WTC11 (cell line): ENCODE measurements around the gene TEKTIP1. TPM values are rescaled to one million over a fixed set of nuclear protein-coding genes. Genes with fewer than 3 reads are reported as not detected.

Source experiments
- ATAC-seq: fragments of 200-7000 bp; cut with Tn5 transposase; 2 replicates; pipeline ENCODE4 v1.10.0; 2021; ENCODE audit warnings: mild to moderate bottlenecking, moderate library complexity
- CTCF ChIA-PET: fragments of 300-600 bp; sonication (Branson Sonifier 250); formaldehyde crosslinking; loops from one replicate; lab custom pipeline; 2021; ENCODE audit warnings: antibody characterized with exemption; lab: Charles Lee
- POLR2A ChIA-PET: fragments of 350-600 bp; sonication (Branson Sonifier 250); formaldehyde crosslinking; loops from one replicate; lab custom pipeline; 2021; ENCODE audit warnings: antibody characterized with exemption; lab: Charles Lee
- DNase-seq: peaks from one replicate; pipeline ENCODE4 v3.0.0; 2021; ENCODE audit warnings: low spot score
- H3K27ac Mint-ChIP-seq: 2 replicates; pipeline ENCODE4 v1.8.0; 2021; ENCODE audit warnings: mixed read lengths
- H3K27me3 Mint-ChIP-seq: 2 replicates; pipeline ENCODE4 v1.8.0; 2021; ENCODE audit warnings: low read depth, mild to moderate bottlenecking, moderate library complexity, mixed read lengths
- H3K36me3 Mint-ChIP-seq: 2 replicates; pipeline ENCODE4 v1.8.0; 2021; ENCODE audit warnings: mixed read lengths
- H3K4me1 Mint-ChIP-seq: 2 replicates; pipeline ENCODE4 v1.8.0; 2022; ENCODE audit warnings: mixed read lengths
- H3K4me3 Mint-ChIP-seq: 2 replicates; pipeline ENCODE4 v1.8.0; 2021; ENCODE audit warnings: mild to moderate bottlenecking, moderate library complexity, mixed read lengths
- H3K9me3 Mint-ChIP-seq: 2 replicates; pipeline ENCODE4 v1.8.0; 2021; ENCODE audit warnings: mixed read lengths
- AR ChIP-seq: fragments of 250-450 bp; sonication (Bioruptor Pico); IDR thresholded peaks from 2 replicates; pipeline ENCODE4 v1.9.0; 2021; ENCODE audit warnings: mild to moderate bottlenecking
- CREB1 ChIP-seq: sonication (generic); formaldehyde crosslinking; IDR thresholded peaks from 2 replicates; pipeline ENCODE4 v1.8.0; 2023; ENCODE audit warnings: mild to moderate bottlenecking, missing genetic modification reagents
- ELF4 ChIP-seq: sonication (generic); formaldehyde crosslinking; IDR thresholded peaks from 2 replicates; pipeline ENCODE4 v1.8.1; 2022; ENCODE audit warnings: low read depth, mild to moderate bottlenecking, moderate library complexity, missing genetic modification reagents
- FOXP1 ChIP-seq: sonication (generic); formaldehyde crosslinking; IDR thresholded peaks from 2 replicates; pipeline ENCODE4 v1.8.0; 2022; ENCODE audit warnings: missing genetic modification reagents, mild to moderate bottlenecking, moderate library complexity, borderline replicate concordance
- GTF2I ChIP-seq: fragments of 250-450 bp; sonication (Bioruptor Pico); conservative IDR thresholded peaks from 2 replicates; pipeline ENCODE4 v1.4.0; 2021; ENCODE audit warnings: mild to moderate bottlenecking
- IRF1 ChIP-seq: sonication (generic); formaldehyde crosslinking; IDR thresholded peaks from 2 replicates; pipeline ENCODE4 v1.8.0; 2023; ENCODE audit warnings: missing genetic modification reagents
- MYBL2 ChIP-seq: sonication (generic); formaldehyde crosslinking; IDR thresholded peaks from 2 replicates; pipeline ENCODE4 v1.8.1; 2023; ENCODE audit warnings: mild to moderate bottlenecking, moderate library complexity, missing genetic modification reagents
- NFE2L1 ChIP-seq: sonication (generic); formaldehyde crosslinking; IDR thresholded peaks from 2 replicates; pipeline ENCODE4 v1.8.1; 2023; ENCODE audit warnings: missing genetic modification reagents
- NR3C1 ChIP-seq: sonication (generic); formaldehyde crosslinking; conservative IDR thresholded peaks from 2 replicates; pipeline ENCODE4 v1.8.1; 2023; ENCODE audit warnings: low read depth, mild to moderate bottlenecking, missing genetic modification reagents
- OVOL2 ChIP-seq: fragments of 250-450 bp; sonication (Bioruptor Pico); IDR thresholded peaks from 2 replicates; pipeline ENCODE4 v1.9.0; 2021; ENCODE audit warnings: mild to moderate bottlenecking, borderline replicate concordance
- PREB ChIP-seq: sonication (generic); formaldehyde crosslinking; IDR thresholded peaks from 2 replicates; pipeline ENCODE4 v1.8.1; 2022; ENCODE audit warnings: mild to moderate bottlenecking, missing genetic modification reagents, moderate library complexity, borderline replicate concordance
- SP1 ChIP-seq: sonication (generic); formaldehyde crosslinking; conservative IDR thresholded peaks from 2 replicates; pipeline ENCODE4 v1.8.1; 2022; ENCODE audit warnings: missing genetic modification reagents
- TEAD1 ChIP-seq: sonication (generic); formaldehyde crosslinking; IDR thresholded peaks from 2 replicates; pipeline ENCODE4 v1.8.0; 2022; ENCODE audit warnings: mild to moderate bottlenecking, missing genetic modification reagents
- USF1 ChIP-seq: sonication (generic); formaldehyde crosslinking; IDR thresholded peaks from 2 replicates; pipeline ENCODE4 v1.8.0; 2022; ENCODE audit warnings: mild to moderate bottlenecking, missing genetic modification reagents
- ZMAT4 ChIP-seq: fragments of 250-450 bp; sonication (Bioruptor Pico); IDR thresholded peaks from 2 replicates; pipeline ENCODE4 v1.9.0; 2021; ENCODE audit warnings: mild to moderate bottlenecking
- ZNF281 ChIP-seq: sonication (generic); formaldehyde crosslinking; IDR thresholded peaks from 2 replicates; pipeline ENCODE4 v1.8.0; 2023; ENCODE audit warnings: mild to moderate bottlenecking, missing genetic modification reagents
- ZNF423 ChIP-seq: fragments of 250-450 bp; sonication (Bioruptor Pico); IDR thresholded peaks from 2 replicates; pipeline ENCODE4 v2.1.2; 2022; ENCODE audit warnings: mild to moderate bottlenecking, moderate library complexity
- ZNF512 ChIP-seq: sonication (generic); formaldehyde crosslinking; IDR thresholded peaks from 2 replicates; pipeline ENCODE4 v1.8.1; 2022; ENCODE audit warnings: missing genetic modification reagents, borderline replicate concordance
- total RNA-seq: library from RNA; stranded (reverse); gene quantifications from 3 replicates; pipeline ENCODE4 v1.2.3, GENCODE V29; 2021

Gene TEKTIP1
- total RNA-seq, 1 experiment from 2014 or later = 6.3 TPM

- no peak for TF ChIP-seq PREB (CRISPR knock-in tag)
These were observed 3.8 kb upstream of the TEKTIP1 start (continued) for GRCh38 chr19:3535235-3535535.

GRCh38 chr19:3535563-3535965 lies 3.4 kb upstream of the TEKTIP1 start:
- H3K27ac Mint-ChIP-seq = no peak overlapping the region
- ATAC-seq = no peak
- DNase-seq = no peak
- TF ChIP-seq NFE2L1 (no peak), ZNF281 (CRISPR knock-in tag) (no peak), IRF1 (CRISPR knock-in tag) (no peak), AR (CRISPR knock-in tag) (no peak), MYBL2 (CRISPR knock-in tag) (no peak), CREB1 (CRISPR knock-in tag) (no peak), ZNF512 (CRISPR knock-in tag) (no peak), GTF2I (CRISPR knock-in tag) (no peak), OVOL2 (CRISPR knock-in tag) (no peak), USF1 (CRISPR knock-in tag) (no peak), NR3C1 (CRISPR knock-in tag) (no peak), FOXP1 (CRISPR knock-in tag) (no peak), ZNF423 (CRISPR knock-in tag) (no peak)
- TF ChIP-seq, all 79 proteins: peak for 0
- Mint-ChIP-seq H3K27me3 (no peaks in the 10 kb centered on the region), H3K4me3 (no peak overlapping the region), H3K4me1 (peaks cover 9% of the 10 kb centered on the region), H3K9me3 (peaks cover 4% of the 10 kb centered on the region), H3K36me3 (peaks cover 36% of the 10 kb centered on the region)
- ChIA-PET CTCF (interaction anchor here (3.9 kb wide), 1 partner anchor 10 kb away, joined by 12 read pairs; no protein-coding TSS in a partner anchor), POLR2A (no interaction called here)

- no peak overlapping the region for H3K27ac Mint-ChIP-seq
- no peaks in the 10 kb centered on the region for H3K27me3 Mint-ChIP-seq
- peaks cover 35% of the 10 kb centered on the region for H3K36me3 Mint-ChIP-seq
- no peak overlapping the region for H3K4me3 Mint-ChIP-seq
- H3K4me1 Mint-ChIP-seq = peaks cover 9% of the 10 kb centered on the region
- H3K9me3 Mint-ChIP-seq = peaks cover 4% of the 10 kb centered on the region
- ChIA-PET POLR2A (no interaction called here), CTCF (interaction anchor here (3.9 kb wide), 1 partner anchor 9 kb away, joined by 12 read pairs; no protein-coding TSS in a partner anchor)
- DNase-seq = no peak
- ATAC-seq = no peak
- no peak for TF ChIP-seq AR (CRISPR knock-in tag)
- TF ChIP-seq SP1 (CRISPR knock-in tag) = no peak
- TF ChIP-seq ZMAT4 (CRISPR knock-in tag) = no peak
- no peak for TF ChIP-seq ELF4 (CRISPR knock-in tag)
- no peak for TF ChIP-seq TEAD1 (CRISPR knock-in tag)
These were observed 3.0 kb upstream of the TEKTIP1 start for GRCh38 chr19:3535981-3536380.
